Stimulated activated CD8-positive, alpha-beta memory T cell treated with anti-CD3 and anti-CD28 coated beads, Interleukin-4, amount 100 ng/mL, for 48 hours (primary cell): Measurements from ENCODE around the gene RCOR3.
"Not testable (repeated sequence)": the region's sequence is repeated elsewhere in the genome, so short reads cannot be mapped to it uniquely, and the experiment has no call there.

Experiments used
- DNase-seq: peaks from one replicate; pipeline ENCODE4 v3.0.0-alpha.2; 2020

RCOR3 gene

GRCh38 chr1:211258756-211259637 lies at the start of gene RCOR3:
TSS of gene RCOR3 (plus strand) at chr1:211259366. CDS start at chr1:211259561, 195 bp downstream.
- DNase-seq: peak; percentile 93

GRCh38 chr1:211210052-211210451 lies 49.1 kb upstream of the RCOR3 start:
- DNase-seq: no peak

DNA sequence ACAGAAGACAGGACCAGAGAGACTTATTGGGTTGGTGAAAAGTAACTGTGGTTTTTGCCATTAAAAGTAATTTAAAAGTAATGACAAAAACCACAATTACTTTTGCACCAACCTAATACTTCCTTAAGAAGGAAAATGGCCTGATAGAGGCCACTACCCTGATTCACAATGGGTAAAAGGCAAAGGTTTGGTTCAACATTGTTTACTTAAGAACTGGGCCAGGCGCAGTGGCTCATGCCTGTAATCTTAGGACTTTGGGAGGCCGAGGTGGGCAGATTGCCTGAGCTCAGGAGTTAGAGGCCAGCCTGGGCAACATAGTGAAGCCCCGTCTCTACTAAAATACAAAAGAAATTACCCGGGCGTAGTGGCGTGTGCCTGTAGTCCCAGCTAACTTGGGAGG lies 48.2 kb upstream of the RCOR3 start:
- no peak for DNase-seq

GRCh38 chr1:211213702-211214101 lies 45.5 kb upstream of the RCOR3 start:
- no peak for DNase-seq

DNA sequence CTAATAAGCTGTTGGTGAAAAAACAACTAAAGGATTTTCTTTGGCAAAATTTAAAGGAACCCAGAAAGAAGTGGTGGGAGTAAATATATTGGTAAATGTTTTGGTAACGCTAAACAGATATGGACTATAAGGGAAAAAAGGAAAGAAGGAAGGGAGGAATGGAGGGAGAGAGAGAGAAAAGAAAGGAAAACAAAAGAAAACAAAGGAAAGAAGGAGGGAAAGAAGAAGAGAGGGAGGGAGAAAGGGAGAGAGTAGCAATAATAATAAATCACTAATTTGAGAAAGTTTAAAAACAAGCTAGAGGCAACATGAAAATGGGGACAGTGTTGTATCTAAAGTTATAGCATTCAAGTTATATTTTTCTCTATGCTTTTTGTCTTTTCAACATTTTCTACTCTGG lies 43.6 kb upstream of the RCOR3 start:
- no peak for DNase-seq

DNA sequence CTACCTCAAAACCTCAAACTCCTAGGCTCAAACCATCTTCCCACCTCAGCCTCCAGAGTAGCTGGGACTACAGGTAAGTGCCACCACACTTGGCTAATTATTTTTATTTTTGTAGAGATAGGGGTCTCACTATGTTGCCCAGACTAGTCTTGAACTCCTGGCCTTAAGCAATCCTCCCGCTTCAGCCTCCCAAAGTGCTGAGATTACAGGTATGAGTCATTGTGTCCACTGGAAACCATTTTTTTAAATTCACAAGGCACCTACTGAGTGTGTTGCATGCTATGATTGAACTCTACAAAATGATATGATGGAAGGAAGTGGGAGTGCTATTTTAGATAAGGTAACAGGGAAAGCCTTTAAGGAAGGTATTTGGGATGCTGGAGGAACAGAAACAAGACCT lies 41.8 kb upstream of the RCOR3 start:
- no peak for DNase-seq

- DNase-seq: not testable (repeated sequence)
These were observed 36.5 kb upstream of the RCOR3 start for GRCh38 chr1:211222469-211223234.

GRCh38 chr1:211228573-211229364 lies 30.4 kb upstream of the RCOR3 start:
- DNase-seq: peak; percentile 50

- DNase-seq: peak; percentile 28
These were observed 29.8 kb upstream of the RCOR3 start for GRCh38 chr1:211229365-211229759.

DNA sequence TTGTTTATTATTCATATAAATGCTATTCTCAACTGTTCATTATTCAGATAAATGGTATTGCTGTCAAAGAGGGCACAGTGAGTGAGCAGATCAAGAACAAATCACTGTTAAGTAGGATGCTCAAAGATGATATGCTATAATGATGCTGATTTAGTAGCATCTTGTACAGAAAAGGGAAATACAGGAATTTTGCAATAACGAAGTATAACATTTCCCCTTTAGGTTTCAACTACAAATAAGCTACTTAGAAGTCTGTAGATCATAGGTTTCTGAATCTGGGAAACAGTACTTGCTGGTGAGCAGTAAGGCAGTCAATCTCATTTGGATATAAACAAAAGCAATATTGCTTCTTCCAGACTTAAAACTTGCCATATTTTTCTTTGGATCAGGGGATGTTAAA lies 27.3 kb upstream of the RCOR3 start:
- DNase-seq: no peak

GRCh38 chr1:211236633-211237320 lies 22.4 kb upstream of the RCOR3 start:
- no peak for DNase-seq

- DNase-seq: no peak
These were observed 21.6 kb upstream of the RCOR3 start for GRCh38 chr1:211237579-211237978.

DNA sequence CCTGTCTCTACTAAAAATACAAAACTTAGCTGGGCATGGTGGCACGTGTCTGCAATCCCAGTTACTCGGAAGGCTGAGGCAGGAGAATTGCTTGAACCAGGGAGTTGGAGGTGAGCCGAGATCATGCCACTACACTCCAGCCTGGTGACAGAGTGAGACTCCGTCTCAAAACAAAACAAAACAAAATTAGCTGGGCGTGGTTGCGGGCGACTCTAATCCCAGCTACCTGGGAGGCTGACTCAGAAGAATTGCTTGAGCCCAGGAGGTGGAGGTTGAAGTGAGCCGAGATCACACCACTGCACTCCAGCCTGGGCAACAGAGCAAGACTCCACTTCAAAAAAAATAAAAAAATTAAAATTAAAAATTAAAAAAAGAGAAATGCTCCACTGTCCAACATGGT lies 18.6 kb upstream of the RCOR3 start:
- not testable (repeated sequence) for DNase-seq

DNA sequence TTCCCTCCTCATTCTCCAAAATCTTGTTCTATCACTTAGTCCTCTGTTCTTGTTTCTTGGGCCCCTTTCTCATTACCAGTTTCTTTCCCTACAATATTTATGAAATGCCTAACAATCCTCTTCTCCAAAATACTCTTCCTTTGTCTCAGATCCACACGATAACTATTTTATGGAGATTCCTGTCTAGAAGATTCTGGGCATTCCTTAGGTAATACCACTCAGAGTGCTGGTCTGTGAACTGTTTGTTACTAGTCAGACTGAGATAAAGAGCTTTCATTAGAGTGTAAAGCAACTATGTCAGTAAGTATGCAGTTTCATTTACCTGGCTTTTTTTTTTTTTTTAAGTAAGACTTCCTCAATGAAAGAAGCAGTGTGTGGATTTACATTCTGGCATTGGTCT lies 18.1 kb upstream of the RCOR3 start:
- no peak for DNase-seq

DNA sequence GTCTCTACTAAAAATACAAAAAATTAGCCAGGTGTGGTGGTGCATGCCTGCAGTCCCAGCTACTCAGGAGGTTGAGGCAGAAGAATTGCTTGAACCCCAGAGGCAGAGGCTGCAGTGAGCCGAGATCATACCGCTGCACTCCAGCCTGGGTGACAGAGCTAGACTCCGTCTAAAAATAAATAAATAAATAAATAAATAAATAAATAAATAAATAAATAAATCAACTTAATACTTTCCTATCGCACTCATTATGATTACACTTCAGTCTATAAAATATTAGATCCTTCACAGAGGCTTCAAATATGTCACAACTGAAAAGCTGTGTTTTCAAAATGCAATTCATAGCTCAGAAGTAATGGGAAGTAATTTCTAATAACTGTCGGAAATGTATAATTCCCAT lies 15.5 kb upstream of the RCOR3 start:
- DNase-seq: not testable (repeated sequence)

DNA sequence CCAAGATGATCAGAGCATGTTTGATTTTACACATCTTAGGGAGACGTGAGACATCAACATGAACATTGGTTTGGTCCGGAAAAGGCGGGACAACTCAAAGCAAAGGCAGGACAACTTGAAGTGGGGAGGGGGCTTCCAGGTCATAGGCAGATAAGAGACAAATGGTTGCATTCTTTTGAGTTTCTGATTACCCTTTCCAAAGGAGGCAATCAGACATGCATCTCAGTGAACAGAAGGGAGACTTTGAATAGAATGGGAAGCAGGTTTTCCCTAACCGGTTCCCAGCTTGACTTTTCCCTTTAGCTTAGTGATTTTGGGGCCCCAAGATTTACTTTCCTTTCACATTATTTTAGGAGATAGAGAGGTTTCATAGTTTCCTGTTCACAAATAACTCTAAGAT lies 12.6 kb upstream of the RCOR3 start:
- DNase-seq: not testable (repeated sequence)

GRCh38 chr1:211247921-211248320 lies 11.2 kb upstream of the RCOR3 start:
- DNase-seq: no peak

DNA sequence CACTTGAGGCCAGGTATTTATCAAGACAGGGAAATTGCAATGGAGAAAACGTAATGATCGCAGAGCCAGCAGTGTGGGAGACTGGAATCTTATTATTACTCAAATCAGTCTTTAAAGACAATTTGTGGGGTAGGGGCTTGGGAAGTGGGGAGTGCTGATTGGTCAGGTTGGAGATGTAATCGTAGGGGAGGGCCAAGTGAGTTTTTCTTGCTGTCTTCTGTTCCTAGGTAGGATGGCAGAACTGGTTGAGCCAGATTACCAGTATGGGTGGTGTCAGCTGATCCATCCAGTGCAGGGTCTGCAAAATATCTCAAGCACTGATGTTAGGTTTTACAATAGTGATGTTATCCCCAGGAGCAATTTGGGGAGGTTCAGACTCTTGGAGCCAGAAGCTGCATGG lies 9.6 kb upstream of the RCOR3 start:
- not testable (repeated sequence) for DNase-seq

- DNase-seq: no peak
These were observed 1.3 kb upstream of the RCOR3 start for GRCh38 chr1:211257826-211258225.

DNA sequence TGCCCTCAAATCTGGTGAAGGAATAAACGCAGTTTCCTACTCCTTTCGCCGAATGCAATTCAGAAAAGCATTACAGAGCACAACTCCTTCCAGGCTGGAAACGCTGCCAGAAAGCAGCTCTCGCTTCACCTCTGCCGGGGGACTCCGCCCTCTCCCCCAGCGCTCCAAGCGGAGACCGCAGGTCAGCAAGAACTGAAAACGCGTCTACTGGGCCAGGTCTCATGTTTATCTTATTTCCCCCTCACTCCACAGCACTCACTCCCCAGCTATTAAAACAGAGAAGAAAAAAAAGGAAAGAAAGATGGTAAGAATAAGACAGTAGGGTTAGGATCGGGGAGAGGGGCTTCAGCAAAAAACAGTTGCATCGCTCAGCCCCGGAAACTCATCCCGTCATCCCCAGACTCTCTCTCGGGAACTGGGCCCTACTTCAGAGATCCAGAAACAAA lies 833 bp upstream of the RCOR3 start:
- peak; percentile 72 for DNase-seq

GRCh38 chr1:211259638-211260126 lies 516 bp downstream of the RCOR3 start:
- peak; percentile 61 for DNase-seq
